Measurements from ENCODE around the gene OR8D4. TPM values are rescaled to one million over a fixed set of nuclear protein-coding genes. Genes with fewer than 3 reads are reported as not detected.

Gene OR8D4
- total and polyA plus RNA-seq, 2 experiments from 2014 or later, result 0.54 to 0.90 TPM

GRCh38 chr11:123892031-123892430 is 9.9 kb upstream of the OR8D4 start:
- H3K4me1 ChIP-seq (ENCODE audit: insufficient read depth), result no peaks in the 10 kb centered on the region
- no peaks in the 10 kb centered on the region for H3K36me3 ChIP-seq (replicated peaks; ENCODE audit: insufficient read depth, low read depth)
- no peak overlapping the region for H3K4me2 ChIP-seq
- H3K4me3 ChIP-seq, result no peak overlapping the region
- H3K27me3 ChIP-seq, result no peaks in the 10 kb centered on the region
- DNase-seq (ENCODE audit: low spot score), result no peak
- no peaks in the 10 kb centered on the region for H3K79me2 ChIP-seq
- TF ChIP-seq EZH2phosphoT487 (IDR thresholded peaks at IDR 0.05; ENCODE audit: low read depth, severe bottlenecking, unreplicated experiment) (no peak), CTCF (IDR thresholded peaks at IDR 0.05; ENCODE audit: poor library complexity) (no peak), EZH2 (IDR thresholded peaks at IDR 0.05; ENCODE audit: borderline replicate concordance) (no peak)
- no peak overlapping the region for H2AFZ ChIP-seq
- no peaks in the 10 kb centered on the region for H4K20me1 ChIP-seq (ENCODE audit: insufficient read depth, poor library complexity, severe bottlenecking)
- H3K27ac ChIP-seq, result no peak overlapping the region
- no peaks in the 10 kb centered on the region for H3K9me2 ChIP-seq (replicated peaks; ENCODE audit: insufficient read depth)
- no peaks in the 10 kb centered on the region for H3K9me3 ChIP-seq (ENCODE audit: low read depth)

- no peak for DNase-seq (ENCODE audit: low spot score)
- Histone ChIP-seq H3K9me3 (ENCODE audit: low read depth) (no peaks in the 10 kb centered on the region), H2AFZ (no peak overlapping the region), H3K27me3 (no peaks in the 10 kb centered on the region), H3K4me1 (ENCODE audit: insufficient read depth) (no peaks in the 10 kb centered on the region), H4K20me1 (ENCODE audit: insufficient read depth, poor library complexity, severe bottlenecking) (no peaks in the 10 kb centered on the region), H3K9me2 (replicated peaks; ENCODE audit: insufficient read depth) (no peaks in the 10 kb centered on the region), H3K4me3 (no peak overlapping the region), H3K27ac (no peak overlapping the region), H3K36me3 (replicated peaks; ENCODE audit: insufficient read depth, low read depth) (no peaks in the 10 kb centered on the region), H3K79me2 (no peaks in the 10 kb centered on the region), H3K4me2 (no peak overlapping the region)
- WGBS (ENCODE audit: low lambda C conversion rate, missing lambda C conversion rate), result 69% methylated on average over 3 of the region's 3 CpGs
- TF ChIP-seq CTCF (IDR thresholded peaks at IDR 0.05; ENCODE audit: poor library complexity) (no peak), EZH2 (IDR thresholded peaks at IDR 0.05; ENCODE audit: borderline replicate concordance) (no peak), EZH2phosphoT487 (IDR thresholded peaks at IDR 0.05; ENCODE audit: low read depth, severe bottlenecking, unreplicated experiment) (no peak)
These were observed 2.2 kb upstream of the OR8D4 start for GRCh38 chr11:123899792-123900191.

GRCh38 chr11:123903932-123904331 is 2.0 kb downstream of the OR8D4 start:
- Histone ChIP-seq H3K4me3 (no peak overlapping the region), H2AFZ (no peak overlapping the region)
- TF ChIP-seq EZH2phosphoT487 (IDR thresholded peaks at IDR 0.05; ENCODE audit: low read depth, severe bottlenecking, unreplicated experiment) (no peak), CTCF (IDR thresholded peaks at IDR 0.05; ENCODE audit: poor library complexity) (no peak), EZH2 (IDR thresholded peaks at IDR 0.05; ENCODE audit: borderline replicate concordance) (no peak)

GRCh38 chr11:123904932-123905331 is 3.0 kb downstream of the OR8D4 start:
- Histone ChIP-seq H3K36me3 (replicated peaks; ENCODE audit: insufficient read depth, low read depth) (no peaks in the 10 kb centered on the region), H3K27ac (no peak overlapping the region), H3K4me1 (ENCODE audit: insufficient read depth) (no peaks in the 10 kb centered on the region), H3K4me3 (no peak overlapping the region), H3K9me3 (ENCODE audit: low read depth) (no peaks in the 10 kb centered on the region), H3K4me2 (no peak overlapping the region), H4K20me1 (ENCODE audit: insufficient read depth, poor library complexity, severe bottlenecking) (no peaks in the 10 kb centered on the region), H2AFZ (no peak overlapping the region), H3K79me2 (no peaks in the 10 kb centered on the region), H3K9me2 (replicated peaks; ENCODE audit: insufficient read depth) (no peaks in the 10 kb centered on the region), H3K27me3 (no peaks in the 10 kb centered on the region)
- DNase-seq (ENCODE audit: low spot score), result no peak
- no peak for TF ChIP-seq EZH2 (IDR thresholded peaks at IDR 0.05; ENCODE audit: borderline replicate concordance)
- TF ChIP-seq CTCF (IDR thresholded peaks at IDR 0.05; ENCODE audit: poor library complexity), result no peak
- TF ChIP-seq EZH2phosphoT487 (IDR thresholded peaks at IDR 0.05; ENCODE audit: low read depth, severe bottlenecking, unreplicated experiment), result no peak
- 77% methylated on average over 3 of the region's 3 CpGs for WGBS (ENCODE audit: low lambda C conversion rate, missing lambda C conversion rate)

More at GRCh38 chr11:123903932-123904331, 2.0 kb downstream of the OR8D4 start:
- Histone ChIP-seq H4K20me1 (ENCODE audit: insufficient read depth, poor library complexity, severe bottlenecking) (no peaks in the 10 kb centered on the region), H3K9me2 (replicated peaks; ENCODE audit: insufficient read depth) (no peaks in the 10 kb centered on the region), H3K79me2 (no peaks in the 10 kb centered on the region), H3K4me1 (ENCODE audit: insufficient read depth) (no peaks in the 10 kb centered on the region), H3K27me3 (no peaks in the 10 kb centered on the region), H3K27ac (no peak overlapping the region), H3K9me3 (ENCODE audit: low read depth) (no peaks in the 10 kb centered on the region), H3K4me2 (no peak overlapping the region), H3K36me3 (replicated peaks; ENCODE audit: insufficient read depth, low read depth) (no peaks in the 10 kb centered on the region)
- 87% methylated on average over 2 of the region's 2 CpGs for WGBS (ENCODE audit: low lambda C conversion rate, missing lambda C conversion rate)
- no peak for DNase-seq (ENCODE audit: low spot score)

Data from hepatocyte (in vitro differentiated cells).